Choroid plexus epithelial cell (primary cell): ENCODE results near the gene GOLGA7B.

Experiments
- DNase-seq: peaks from one replicate; pipeline ENCODE4 v3.0.0-alpha.2; 2010; ENCODE audit warnings: low read depth
- H3K4me3 ChIP-seq: 2 replicates; pipeline ENCODE4 v1.5.1; 2011; ENCODE audit warnings: low read depth, mild to moderate bottlenecking, control low read depth, low read length, moderate library complexity
- CTCF ChIP-seq: conservative IDR thresholded peaks from 2 replicates; pipeline ENCODE4 v1.5.1; 2011; ENCODE audit warnings: low read depth, mild to moderate bottlenecking, control low read depth, inconsistent platforms, low read length, moderate library complexity

GOLGA7B gene

GRCh38 chr10:97849687-97850402, at the start of gene GOLGA7B:
Gene GOLGA7B (plus strand): TSS chr10:97849843. CDS start chr10:97850304, 461 bp downstream.
- peak; percentile 13 for DNase-seq
- TF ChIP-seq CTCF = no peak
- peak within 1 kb of the TSS; percentile 30 for H3K4me3 ChIP-seq

GRCh38 chr10:97800474-97800873, 49.2 kb upstream of the GOLGA7B start:
- TF ChIP-seq CTCF = no peak
- DNase-seq = no peak

GRCh38 chr10:97801422-97801821, 48.2 kb upstream of the GOLGA7B start:
- no peak for TF ChIP-seq CTCF
- H3K4me3 ChIP-seq = no peak overlapping the region
- DNase-seq = no peak

More at GRCh38 chr10:97800474-97800873, 49.2 kb upstream of the GOLGA7B start:
- no peak overlapping the region for H3K4me3 ChIP-seq

- no peak for DNase-seq
- no peak overlapping the region for H3K4me3 ChIP-seq
- no peak for TF ChIP-seq CTCF
Observed at GRCh38 chr10:97805096-97805884, 44.4 kb upstream of the GOLGA7B start.

GRCh38 chr10:97805949-97806348, 43.7 kb upstream of the GOLGA7B start:
- DNase-seq = no peak
- TF ChIP-seq CTCF = no peak
- H3K4me3 ChIP-seq = no peak overlapping the region

- DNase-seq = peak; percentile 12
- TF ChIP-seq CTCF = no peak
- no peak overlapping the region for H3K4me3 ChIP-seq
Observed at GRCh38 chr10:97810446-97810845, 39.2 kb upstream of the GOLGA7B start.
